OCI-LY7 (cell line): ENCODE data around the gene KCTD21. TPM values are rescaled to one million over a fixed set of nuclear protein-coding genes. Genes with fewer than 3 reads are reported as not detected.
A peak's percentile ranks its signal among the peaks of the same experiment; 100 is the strongest.

Experiments
- BruUV-seq: library from RNA; stranded (reverse); fragments of 400-500 nt; replicated peaks from 2 replicates; lab custom pipeline; 2021; lab: Mats Ljungman, UMichigan
- CTCF ChIA-PET: fragments of 300-600 bp; sonication (Branson Sonifier 250); formaldehyde crosslinking; loops from one replicate; lab custom pipeline; 2022; ENCODE audit warnings: antibody characterized with exemption; ENCODE audit not compliant: unreplicated experiment; lab: Charles Lee
- POLR2A ChIA-PET: fragments of 300-600 bp; sonication (Branson Sonifier 250); formaldehyde crosslinking; loops from one replicate; lab custom pipeline; 2022; ENCODE audit warnings: antibody characterized with exemption; lab: Charles Lee
- DNase-seq: peaks from one replicate; pipeline ENCODE4 v3.0.0-alpha.2; 2015; ENCODE audit warnings: low spot score
- H2AFZ ChIP-seq: fragments of 200-600 bp; sonication (generic), shearing (Covaris generic); 2 replicates; pipeline ENCODE4 v1.6.1; 2014; ENCODE audit warnings: mild to moderate bottlenecking, antibody characterized with exemption, low read length, moderate library complexity
- H3K27ac ChIP-seq: fragments of 200-600 bp; sonication (generic); 2 replicates; pipeline ENCODE4 v1.5.1; 2014; ENCODE audit warnings: mixed run types, low read depth, mild to moderate bottlenecking, moderate library complexity, low read length, inconsistent platforms; ENCODE audit not compliant: poor library complexity, severe bottlenecking
- H3K36me3 ChIP-seq: fragments of 200-600 bp; sonication (generic); 2 replicates; pipeline ENCODE4 v1.6.1; 2014; ENCODE audit warnings: mild to moderate bottlenecking, antibody characterized with exemption, low read length, moderate library complexity, mixed read lengths; ENCODE audit not compliant: insufficient read depth
- H3K4me1 ChIP-seq: fragments of 200-600 bp; sonication (generic); 2 replicates; pipeline ENCODE4 v1.5.1; 2014; ENCODE audit warnings: mild to moderate bottlenecking, low read length; ENCODE audit not compliant: insufficient read depth, poor library complexity, severe bottlenecking
- H3K4me2 ChIP-seq: fragments of 200-600 bp; sonication (generic); 2 replicates; pipeline ENCODE4 v1.6.1; 2014; ENCODE audit warnings: mild to moderate bottlenecking, low read length
- H3K4me3 ChIP-seq: fragments of 200-600 bp; sonication (generic); 2 replicates; pipeline ENCODE4 v1.5.1; 2014; ENCODE audit warnings: mild to moderate bottlenecking, low read depth, low read length; ENCODE audit not compliant: poor library complexity, severe bottlenecking
- H3K79me2 ChIP-seq: fragments of 200-600 bp; sonication (generic); 2 replicates; pipeline ENCODE4 v1.6.1; 2016; ENCODE audit warnings: low read depth, mild to moderate bottlenecking, low read length, moderate library complexity, mixed read lengths; ENCODE audit not compliant: insufficient read depth
- H3K9me2 ChIP-seq: fragments of 200-600 bp; sonication (generic); 2 replicates; pipeline ENCODE4 v1.6.1; 2016; ENCODE audit warnings: mild to moderate bottlenecking, low read length, mixed read lengths; ENCODE audit not compliant: insufficient read depth
- H3K9me3 ChIP-seq: fragments of 200-600 bp; sonication (generic); 2 replicates; pipeline ENCODE4 v1.6.1; 2014; ENCODE audit warnings: mild to moderate bottlenecking, mixed run types, low read length, mixed read lengths
- H4K20me1 ChIP-seq: fragments of 200-600 bp; sonication (generic); 2 replicates; pipeline ENCODE4 v1.6.1; 2014; ENCODE audit warnings: mild to moderate bottlenecking, antibody characterized with exemption, low read length, moderate library complexity, mixed read lengths; ENCODE audit not compliant: insufficient read depth
- EZH2phosphoT487 ChIP-seq: fragments of 200-600 bp; sonication (generic); IDR thresholded peaks from 2 replicates; pipeline ENCODE4 v1.6.1; 2018; ENCODE audit warnings: low read depth, borderline replicate concordance, mild to moderate bottlenecking, mixed run types, antibody characterized with exemption, low read length, moderate library complexity, mixed read lengths
- intact Hi-C: fragments of 100-400 bp; cut with micrococcal nuclease; formaldehyde crosslinking; loops from one replicate; pipeline ENCODE4 v1.10.0; 2022; ENCODE audit not compliant: unreplicated experiment
- total RNA-seq, 2 experiments: library from RNA; depleted of rRNA in 1 of 2; stranded (reverse); fragments of >200 nt in 1 of 2; shearing (Covaris generic) in 1 of 2; gene quantifications; 2 replicates each; pipeline ENCODE4 v1.2.3, GENCODE V29; 2014 to 2022
- TF ChIP-seq, protein P1 (sequence below): fragments of 200-600 bp; sonication (generic); conservative IDR thresholded peaks from 2 replicates; pipeline ENCODE4 v1.5.1; 2014; ENCODE audit warnings: mild to moderate bottlenecking, antibody characterized with exemption, low read length, moderate library complexity, mixed read lengths

KCTD21 gene
- total RNA-seq, 2 experiments from 2014 or later, result 1.5 to 2.5 TPM

DNA sequence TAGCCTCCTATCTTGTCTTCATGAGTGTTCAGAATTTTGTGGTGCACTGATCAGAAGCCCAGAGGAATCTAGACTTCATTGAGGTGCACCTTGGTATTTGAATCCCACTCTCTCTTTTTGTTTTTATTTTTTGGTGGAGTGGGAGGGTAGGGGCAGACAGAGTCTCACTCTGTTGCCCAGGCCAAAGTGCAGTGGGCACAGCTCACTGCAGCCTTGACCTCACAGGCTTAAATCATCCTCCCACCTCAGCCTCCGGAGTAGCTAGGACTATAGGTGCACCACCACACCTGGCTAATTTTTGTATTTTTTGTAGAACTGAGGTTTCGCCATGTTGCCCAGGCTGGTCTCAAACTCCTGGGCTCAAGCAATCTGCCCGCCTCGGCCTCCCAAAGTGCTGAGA, 38.1 kb downstream of the KCTD21 start:
- Histone ChIP-seq H3K27ac (no peak overlapping the region), H3K79me2 (no peaks in the 10 kb centered on the region), H3K4me2 (no peak overlapping the region), H4K20me1 (no peaks in the 10 kb centered on the region), H3K9me2 (no peaks in the 10 kb centered on the region), H3K4me3 (no peak overlapping the region), H3K36me3 (no peaks in the 10 kb centered on the region), H3K4me1 (no peaks in the 10 kb centered on the region), H2AFZ (no peak overlapping the region), H3K9me3 (no peaks in the 10 kb centered on the region)
- POLR2A ChIA-PET, result interaction anchor here (0.6 kb wide), 2 partner anchors 14 to 47 kb away, joined by 3 to 4 read pairs; no protein-coding TSS in a partner anchor
- BruUV-seq, result no TSS peak
- no peak for DNase-seq
- CTCF ChIA-PET, result no interaction called here
- intact Hi-C loops, result no loop called here
- TF ChIP-seq, protein P1, sequence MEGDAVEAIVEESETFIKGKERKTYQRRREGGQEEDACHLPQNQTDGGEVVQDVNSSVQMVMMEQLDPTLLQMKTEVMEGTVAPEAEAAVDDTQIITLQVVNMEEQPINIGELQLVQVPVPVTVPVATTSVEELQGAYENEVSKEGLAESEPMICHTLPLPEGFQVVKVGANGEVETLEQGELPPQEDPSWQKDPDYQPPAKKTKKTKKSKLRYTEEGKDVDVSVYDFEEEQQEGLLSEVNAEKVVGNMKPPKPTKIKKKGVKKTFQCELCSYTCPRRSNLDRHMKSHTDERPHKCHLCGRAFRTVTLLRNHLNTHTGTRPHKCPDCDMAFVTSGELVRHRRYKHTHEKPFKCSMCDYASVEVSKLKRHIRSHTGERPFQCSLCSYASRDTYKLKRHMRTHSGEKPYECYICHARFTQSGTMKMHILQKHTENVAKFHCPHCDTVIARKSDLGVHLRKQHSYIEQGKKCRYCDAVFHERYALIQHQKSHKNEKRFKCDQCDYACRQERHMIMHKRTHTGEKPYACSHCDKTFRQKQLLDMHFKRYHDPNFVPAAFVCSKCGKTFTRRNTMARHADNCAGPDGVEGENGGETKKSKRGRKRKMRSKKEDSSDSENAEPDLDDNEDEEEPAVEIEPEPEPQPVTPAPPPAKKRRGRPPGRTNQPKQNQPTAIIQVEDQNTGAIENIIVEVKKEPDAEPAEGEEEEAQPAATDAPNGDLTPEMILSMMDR, result no peak
- no peak for TF ChIP-seq EZH2phosphoT487

DNA sequence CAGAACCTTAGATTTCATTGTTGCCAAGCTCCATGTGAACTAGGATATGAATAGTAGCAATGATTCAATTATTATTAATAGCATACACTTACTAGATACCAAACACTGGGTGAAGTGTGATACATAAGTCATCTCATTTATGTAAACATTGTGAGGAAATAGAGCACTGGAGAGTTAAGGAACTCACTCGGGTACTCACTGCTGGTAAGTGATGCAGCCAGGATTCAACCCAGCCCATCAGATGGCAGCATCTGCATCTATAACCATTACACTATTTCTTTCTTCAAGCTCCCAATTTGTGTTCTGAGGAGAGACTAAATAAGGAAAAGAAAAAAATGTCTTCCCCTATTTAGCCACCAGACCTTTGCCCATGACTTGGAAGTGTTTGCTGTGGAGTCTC, 38.8 kb downstream of the KCTD21 start:
- Histone ChIP-seq H3K4me1 (no peaks in the 10 kb centered on the region), H3K4me3 (no peak overlapping the region), H3K27ac (no peak overlapping the region), H3K9me3 (no peaks in the 10 kb centered on the region), H3K9me2 (no peaks in the 10 kb centered on the region), H2AFZ (no peak overlapping the region), H4K20me1 (no peaks in the 10 kb centered on the region), H3K79me2 (no peaks in the 10 kb centered on the region), H3K4me2 (no peak overlapping the region), H3K36me3 (no peaks in the 10 kb centered on the region)
- intact Hi-C loops, result no loop called here
- CTCF ChIA-PET, result no interaction called here
- POLR2A ChIA-PET, result interaction anchor here (0.6 kb wide), 3 partner anchors 14 to 67 kb away, joined by 3 to 4 read pairs (median 3); no protein-coding TSS in a partner anchor
- DNase-seq, result no peak
- TF ChIP-seq, protein P1, result 0 out of 2 replicates have a peak, but pooled peaks have one; percentile 18
- TF ChIP-seq EZH2phosphoT487, result no peak
- no TSS peak for BruUV-seq

- no peaks in the 10 kb centered on the region for H3K36me3 ChIP-seq
- no peak overlapping the region for H3K27ac ChIP-seq
- no peaks in the 10 kb centered on the region for H4K20me1 ChIP-seq
- H3K4me2 ChIP-seq, result no peak overlapping the region
- no peak for TF ChIP-seq EZH2phosphoT487
- TF ChIP-seq, protein P1, result no peak
- no peak overlapping the region for H2AFZ ChIP-seq
- no peak for DNase-seq
- H3K9me2 ChIP-seq, result no peaks in the 10 kb centered on the region
- no peaks in the 10 kb centered on the region for H3K79me2 ChIP-seq
- ChIA-PET CTCF (interaction anchor here (1.2 kb wide), 1 partner anchor 41 kb away, joined by 3 read pairs; the partner anchor contains the start of gene USP35), POLR2A (interaction anchor here (0.6 to 1.4 kb wide), 3 partner anchors 12 to 288 kb away, joined by 3 read pairs; no protein-coding TSS in a partner anchor)
- peaks cover 12% of the 10 kb centered on the region for H3K4me1 ChIP-seq
- no peaks in the 10 kb centered on the region for H3K9me3 ChIP-seq
- intact Hi-C loops, result no loop called here
- H3K4me3 ChIP-seq, result no peak overlapping the region
- BruUV-seq, result no TSS peak
These were observed 40.6 kb downstream of the KCTD21 start for GRCh38 chr11:78147807-78148206.
